ENCODE results near the gene ZNF783. TPM values are rescaled to one million over a fixed set of nuclear protein-coding genes. Genes with fewer than 3 reads are reported as not detected.
A peak's percentile ranks its signal among the peaks of the same experiment; 100 is the strongest.

ZNF783 gene
- total RNA-seq, 4 donors from 2014 or later: 9.9 to 20.8 (median 14.4) TPM

- WGBS: 95% methylated on average over 5 of the region's 5 CpGs
- no peak overlapping the region for H3K27ac ChIP-seq
- no peaks in the 10 kb centered on the region for H3K9me3 ChIP-seq
- H3K36me3 ChIP-seq: peaks cover 58% of the 10 kb centered on the region
- no peak overlapping the region for H3K4me3 ChIP-seq
- H3K27me3 ChIP-seq: no peaks in the 10 kb centered on the region
- DNase-seq (ENCODE audit: low spot score in 2 of 2): no peak
- TF ChIP-seq EP300 (IDR thresholded peaks at IDR 0.05) (no peak), POLR2A (IDR thresholded peaks at IDR 0.05) (no peak), POLR2AphosphoS5 (IDR thresholded peaks at IDR 0.05) (no peak)
- TF ChIP-seq, protein P1, sequence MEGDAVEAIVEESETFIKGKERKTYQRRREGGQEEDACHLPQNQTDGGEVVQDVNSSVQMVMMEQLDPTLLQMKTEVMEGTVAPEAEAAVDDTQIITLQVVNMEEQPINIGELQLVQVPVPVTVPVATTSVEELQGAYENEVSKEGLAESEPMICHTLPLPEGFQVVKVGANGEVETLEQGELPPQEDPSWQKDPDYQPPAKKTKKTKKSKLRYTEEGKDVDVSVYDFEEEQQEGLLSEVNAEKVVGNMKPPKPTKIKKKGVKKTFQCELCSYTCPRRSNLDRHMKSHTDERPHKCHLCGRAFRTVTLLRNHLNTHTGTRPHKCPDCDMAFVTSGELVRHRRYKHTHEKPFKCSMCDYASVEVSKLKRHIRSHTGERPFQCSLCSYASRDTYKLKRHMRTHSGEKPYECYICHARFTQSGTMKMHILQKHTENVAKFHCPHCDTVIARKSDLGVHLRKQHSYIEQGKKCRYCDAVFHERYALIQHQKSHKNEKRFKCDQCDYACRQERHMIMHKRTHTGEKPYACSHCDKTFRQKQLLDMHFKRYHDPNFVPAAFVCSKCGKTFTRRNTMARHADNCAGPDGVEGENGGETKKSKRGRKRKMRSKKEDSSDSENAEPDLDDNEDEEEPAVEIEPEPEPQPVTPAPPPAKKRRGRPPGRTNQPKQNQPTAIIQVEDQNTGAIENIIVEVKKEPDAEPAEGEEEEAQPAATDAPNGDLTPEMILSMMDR (IDR thresholded peaks at IDR 0.05): no peak
- no peaks in the 10 kb centered on the region for H3K4me1 ChIP-seq
Measured at GRCh38 chr7:149255174-149255573, 6.8 kb upstream of the ZNF783 start.

DNA sequence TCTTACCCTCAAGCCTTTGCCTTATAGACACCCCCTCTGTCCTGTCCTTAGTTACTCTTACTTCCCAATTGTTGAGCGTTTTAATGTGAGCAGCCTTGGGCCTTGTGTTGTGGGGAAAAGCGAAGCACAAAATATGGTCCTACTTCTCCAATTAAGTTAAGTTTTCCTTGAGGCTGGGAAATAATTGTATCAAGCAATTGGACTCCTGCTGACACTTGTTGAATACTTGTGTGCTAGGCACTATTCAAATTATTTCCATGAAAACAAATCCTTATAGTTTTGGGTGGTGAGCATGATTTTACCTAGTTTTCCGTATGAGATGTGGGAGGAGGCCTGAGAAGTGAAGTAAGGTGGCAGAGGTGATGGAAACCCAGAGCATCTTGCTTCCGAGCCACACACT lies 5.4 kb upstream of the ZNF783 start:
- H3K4me3 ChIP-seq: no peak overlapping the region
- no peaks in the 10 kb centered on the region for H3K27me3 ChIP-seq
- no peak overlapping the region for H3K27ac ChIP-seq
- H3K36me3 ChIP-seq: peaks cover 46% of the 10 kb centered on the region
- no peaks in the 10 kb centered on the region for H3K9me3 ChIP-seq
- TF ChIP-seq EP300 (IDR thresholded peaks at IDR 0.05): no peak
- no peak for TF ChIP-seq POLR2A (IDR thresholded peaks at IDR 0.05)
- no peak for TF ChIP-seq POLR2AphosphoS5 (IDR thresholded peaks at IDR 0.05)
- TF ChIP-seq, protein P1 (IDR thresholded peaks at IDR 0.05): no peak
- DNase-seq (ENCODE audit: low spot score in 2 of 2): no peak
- 78% methylated on average over 4 of the region's 4 CpGs for WGBS
- peaks cover 7% of the 10 kb centered on the region for H3K4me1 ChIP-seq

GRCh38 chr7:149257146-149257545 lies 4.8 kb upstream of the ZNF783 start:
- Histone ChIP-seq H3K27ac (no peak overlapping the region), H3K4me1 (peaks cover 12% of the 10 kb centered on the region), H3K4me3 (no peak overlapping the region), H3K9me3 (no peaks in the 10 kb centered on the region), H3K36me3 (peaks cover 41% of the 10 kb centered on the region), H3K27me3 (no peaks in the 10 kb centered on the region)
- TF ChIP-seq, protein P1 (IDR thresholded peaks at IDR 0.05): no peak
- no peak for TF ChIP-seq POLR2AphosphoS5 (IDR thresholded peaks at IDR 0.05)
- DNase-seq (ENCODE audit: low spot score in 2 of 2): no peak
- WGBS: 67% methylated on average over 2 of the region's 2 CpGs

- Histone ChIP-seq H3K27me3 (no peaks in the 10 kb centered on the region), H3K4me1 (peaks cover 29% of the 10 kb centered on the region), H3K4me3 (peak overlapping the region; percentile 63), H3K27ac (peak overlapping the region; percentile 96), H3K9me3 (no peaks in the 10 kb centered on the region), H3K36me3 (peaks cover 14% of the 10 kb centered on the region)
- no peak for DNase-seq (ENCODE audit: low spot score in 2 of 2)
- TF ChIP-seq POLR2A (IDR thresholded peaks at IDR 0.05) (no peak), EP300 (IDR thresholded peaks at IDR 0.05) (no peak), POLR2AphosphoS5 (IDR thresholded peaks at IDR 0.05) (no peak)
- TF ChIP-seq, protein P1 (IDR thresholded peaks at IDR 0.05): no peak
- WGBS: 2% methylated on average over 16 of the region's 16 CpGs
Measured at GRCh38 chr7:149261316-149261828, 624 bp upstream of the ZNF783 start.

DNA sequence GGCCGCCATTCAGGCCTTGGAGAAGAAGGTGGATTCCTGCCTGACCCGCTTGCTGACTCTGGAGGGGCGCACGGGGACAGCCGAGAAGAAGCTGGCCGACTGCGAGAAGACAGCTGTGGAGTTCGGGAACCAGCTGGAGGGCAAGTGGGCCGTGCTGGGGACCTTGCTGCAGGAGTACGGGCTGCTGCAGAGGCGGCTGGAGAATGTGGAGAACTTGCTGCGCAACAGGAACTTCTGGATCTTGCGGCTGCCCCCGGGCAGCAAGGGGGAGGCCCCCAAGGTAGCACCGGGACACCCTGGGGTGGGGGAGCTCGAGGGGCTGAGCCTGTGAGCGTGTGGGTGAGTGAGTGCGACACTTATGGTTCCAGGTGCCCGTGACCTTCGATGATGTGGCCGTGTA lies 4.5 kb downstream of the ZNF783 start:
- no peaks in the 10 kb centered on the region for H3K27me3 ChIP-seq
- 91% methylated on average over 21 of the region's 21 CpGs for WGBS
- peaks cover 61% of the 10 kb centered on the region for H3K36me3 ChIP-seq
- TF ChIP-seq, protein P1 (IDR thresholded peaks at IDR 0.05): no peak
- TF ChIP-seq POLR2A (IDR thresholded peaks at IDR 0.05): no peak
- TF ChIP-seq POLR2AphosphoS5 (IDR thresholded peaks at IDR 0.05): no peak
- no peak for TF ChIP-seq EP300 (IDR thresholded peaks at IDR 0.05)
- H3K4me3 ChIP-seq: no peak overlapping the region
- no peaks in the 10 kb centered on the region for H3K9me3 ChIP-seq
- H3K27ac ChIP-seq: no peak overlapping the region
- H3K4me1 ChIP-seq: peaks cover 22% of the 10 kb centered on the region
- DNase-seq (ENCODE audit: low spot score in 2 of 2): peak in 1 of 2 donors; percentile 55

Data from suprapubic skin (tissue), 4 donors.